Lower leg skin (tissue), 4 donors: ENCODE measurements around the gene ASB6. TPM values are rescaled to one million over a fixed set of nuclear protein-coding genes. Genes with fewer than 3 reads are reported as not detected.
"Not testable (repeated sequence)": the region's sequence is repeated elsewhere in the genome, so short reads cannot be mapped to it uniquely, and the experiment has no call there.

Source experiments
- DNase-seq, 2 donors: peaks; one replicate each; pipeline ENCODE4 v3.0.0-alpha.2; 2019; ENCODE audit warnings: low spot score in 2 of 2
- H3K4me3 ChIP-seq: fragments of 200-600 bp; sonication (generic); 2 replicates; pipeline ENCODE4 v1.5.1; 2017; ENCODE audit warnings: mild to moderate bottlenecking, low read depth; ENCODE audit not compliant: poor library complexity, severe bottlenecking
- CTCF ChIP-seq, 3 donors: fragments of 450-650 bp; IDR thresholded peaks; one replicate each; pipeline ENCODE4 v1.5.1; 2016; ENCODE audit warnings: antibody characterized with exemption in 3 of 3, mild to moderate bottlenecking in 3 of 3, moderate library complexity in 2 of 3
- POLR2A ChIP-seq, 2 donors: fragments of 450-650 bp; IDR thresholded peaks; one replicate each; pipeline ENCODE4 v1.6.1; 2016 to 2017; ENCODE audit warnings: antibody characterized with exemption in 2 of 2, mild to moderate bottlenecking in 1 of 2, moderate library complexity in 1 of 2
- WGBS, 2 donors: methylation state at CpG; one replicate each; pipeline ENCODE4 v1.1.5; 2018; 5-methylcytosine and 5-hydroxymethylcytosine counted together
- intact Hi-C: fragments of 100-400 bp; cut with DNase I; formaldehyde crosslinking; loops from one replicate; pipeline ENCODE4 v1.15.0; 2023; ENCODE audit warnings: low total_unique reads
- total RNA-seq, 4 donors: library from RNA; depleted of rRNA; stranded (reverse); fragments of >200 nt; gene quantifications; one replicate each; pipeline ENCODE4 v1.1.0, GENCODE V29; 2016

ASB6 gene
- total RNA-seq, 4 donors from 2014 or later: 33.0 to 46.9 (median 40.1) TPM

GRCh38 chr9:129637102-129637501, 4.8 kb downstream of the ASB6 start:
- no peak overlapping the region for H3K4me3 ChIP-seq
- intact Hi-C loops: loop anchor here (5.0 kb wide), 1 partner anchor 140 kb away; no protein-coding TSS in a partner anchor
- 52 to 54% methylated on average over 9 of the region's 9 CpGs for WGBS, 2 donors
- DNase-seq: no peak
- TF ChIP-seq POLR2A (IDR thresholded peaks at IDR 0.05): no peak
- TF ChIP-seq CTCF (IDR thresholded peaks at IDR 0.05): no peak

- DNase-seq, H3K4me3 ChIP-seq: not testable (repeated sequence)
- WGBS, 2 donors: 89 to 90% methylated on average over 10 of the region's 10 CpGs
- intact Hi-C loops: loop anchor here (5.0 kb wide), 1 partner anchor 141 kb away; no protein-coding TSS in a partner anchor
Observed at GRCh38 chr9:129636343-129636742, 5.6 kb downstream of the ASB6 start.

- DNase-seq: no peak
- H3K4me3 ChIP-seq: no peak overlapping the region
- intact Hi-C loops: loop anchor here (5.0 kb wide), 1 partner anchor 142 kb away; no protein-coding TSS in a partner anchor
- 87% methylated on average over 31 to 34 of the region's 34 CpGs for WGBS, 2 donors
- TF ChIP-seq CTCF (IDR thresholded peaks at IDR 0.05) (no peak), POLR2A (IDR thresholded peaks at IDR 0.05) (no peak)
Observed at GRCh38 chr9:129635099-129636065, 6.6 kb downstream of the ASB6 start.

- intact Hi-C loops: no loop called here
- no peak overlapping the region for H3K4me3 ChIP-seq
- WGBS, 2 donors: 77 to 79% methylated on average over 13 of the region's 13 CpGs
- no peak for DNase-seq
- TF ChIP-seq CTCF (IDR thresholded peaks at IDR 0.05) (no peak), POLR2A (IDR thresholded peaks at IDR 0.05) (no peak)
Observed at GRCh38 chr9:129633848-129634247, 8.1 kb downstream of the ASB6 start.

GRCh38 chr9:129633207-129633606, 8.7 kb downstream of the ASB6 start:
- DNase-seq: no peak
- H3K4me3 ChIP-seq: no peak overlapping the region
- intact Hi-C loops: no loop called here
- TF ChIP-seq CTCF (IDR thresholded peaks at IDR 0.05) (no peak), POLR2A (IDR thresholded peaks at IDR 0.05) (no peak)
- WGBS, 2 donors: 89 to 96% methylated on average over 4 of the region's 4 CpGs

GRCh38 chr9:129632460-129632859, 9.5 kb downstream of the ASB6 start:
- no peak for TF ChIP-seq CTCF (IDR thresholded peaks at IDR 0.05)
- no peak for TF ChIP-seq POLR2A (IDR thresholded peaks at IDR 0.05)
- intact Hi-C loops: no loop called here
- DNase-seq: no peak
- H3K4me3 ChIP-seq: no peak overlapping the region
- 76 to 80% methylated on average over 11 to 13 of the region's 13 CpGs for WGBS, 2 donors
